IPS-20b (cell line): Measurements from ENCODE around the gene ZNF620.

Experiments
- H3K27ac ChIP-seq: one replicate; pipeline ENCODE4 v1.5.1; 2013; ENCODE audit warnings: low read length
- H3K27me3 ChIP-seq: 2 replicates; pipeline ENCODE4 v1.6.1; 2013; ENCODE audit warnings: mild to moderate bottlenecking, low read length, inconsistent platforms; ENCODE audit not compliant: insufficient read depth
- H3K36me3 ChIP-seq: 2 replicates; pipeline ENCODE4 v1.6.1; 2013; ENCODE audit warnings: low read depth, mild to moderate bottlenecking, inconsistent platforms, low read length, moderate library complexity; ENCODE audit not compliant: insufficient read depth
- H3K4me1 ChIP-seq: 2 replicates; pipeline ENCODE4 v1.6.1; 2013; ENCODE audit warnings: mild to moderate bottlenecking, control low read depth, inconsistent platforms, low read length, moderate library complexity; ENCODE audit not compliant: insufficient read depth
- H3K4me3 ChIP-seq: 2 replicates; pipeline ENCODE4 v1.5.1; 2013; ENCODE audit warnings: mild to moderate bottlenecking, low read length, inconsistent platforms
- H3K9ac ChIP-seq: 2 replicates; pipeline ENCODE4 v1.6.1; 2013; ENCODE audit warnings: low read depth, mild to moderate bottlenecking, inconsistent platforms, low read length, moderate library complexity
- H3K9me3 ChIP-seq: 2 replicates; pipeline ENCODE4 v1.6.1; 2013; ENCODE audit warnings: mild to moderate bottlenecking, low read depth, low read length, inconsistent platforms; ENCODE audit not compliant: insufficient read depth

The ZNF620 gene

DNA sequence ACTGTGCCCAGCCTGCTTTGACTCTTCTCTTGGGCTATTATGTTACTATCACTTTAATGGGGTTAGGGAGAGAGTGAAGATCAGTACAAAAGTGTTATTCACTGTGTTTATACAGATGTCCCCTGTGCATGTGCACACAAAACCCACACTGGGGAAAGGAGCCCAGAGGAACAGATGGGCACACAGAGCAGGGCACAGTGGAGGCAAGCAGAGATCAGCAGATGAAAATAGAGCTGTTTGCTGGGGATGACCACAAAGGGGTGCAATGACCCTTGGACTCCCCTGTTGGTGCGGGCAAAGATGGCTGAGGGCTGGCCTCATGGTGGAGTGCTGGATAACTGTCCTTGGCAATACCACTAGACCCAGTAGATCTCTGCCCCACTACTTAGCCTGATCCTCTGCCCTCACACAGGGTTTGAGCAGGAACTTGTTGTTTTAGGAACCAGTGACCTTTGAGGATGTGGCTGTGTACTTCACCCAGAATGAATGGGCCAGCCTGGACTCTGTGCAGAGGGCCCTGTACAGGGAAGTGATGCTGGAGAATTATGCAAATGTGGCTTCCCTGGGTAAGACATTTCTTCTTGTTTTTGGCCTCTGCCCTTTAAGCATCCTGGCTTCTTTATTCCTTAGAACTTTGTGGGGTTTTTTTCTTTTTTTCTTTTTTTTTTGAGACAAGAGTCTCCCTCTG is 5.3 kb downstream of the ZNF620 start:
- Histone ChIP-seq H3K27ac (no peak overlapping the region), H3K4me1 (0 out of 2 replicates have a peak, but pooled peaks cover 4% of the 10 kb centered on the region), H3K9me3 (no peaks in the 10 kb centered on the region), H3K9ac (no peak overlapping the region), H3K4me3 (no peak overlapping the region), H3K36me3 (peaks cover 66% of the 10 kb centered on the region), H3K27me3 (no peaks in the 10 kb centered on the region)

GRCh38 chr3:40516201-40516600 is 10.4 kb downstream of the ZNF620 start:
- no peaks in the 10 kb centered on the region for H3K4me1 ChIP-seq
- peaks cover 60% of the 10 kb centered on the region for H3K36me3 ChIP-seq
- H3K27ac ChIP-seq, result no peak overlapping the region
- no peak overlapping the region for H3K9ac ChIP-seq
- no peaks in the 10 kb centered on the region for H3K9me3 ChIP-seq
- no peak overlapping the region for H3K4me3 ChIP-seq
- H3K27me3 ChIP-seq, result no peaks in the 10 kb centered on the region

DNA sequence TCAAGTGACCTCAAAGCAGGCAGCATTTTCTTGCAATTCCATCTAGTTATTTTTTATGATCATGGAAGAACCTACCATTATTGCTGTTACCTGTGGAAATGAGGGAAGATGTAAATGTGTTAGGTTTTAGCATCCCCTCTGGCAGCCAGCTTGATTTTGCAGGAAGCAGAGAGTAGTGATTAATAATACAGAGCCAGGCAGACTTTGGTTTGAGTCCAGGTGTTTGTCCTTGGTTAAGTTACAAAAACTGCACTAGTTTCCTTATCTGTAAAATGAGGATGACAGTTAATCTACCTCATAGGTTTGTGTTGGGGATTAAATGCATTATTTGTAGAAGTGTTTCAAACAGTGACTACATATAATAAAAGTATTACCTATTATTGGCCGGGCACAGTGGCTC is 12.2 kb downstream of the ZNF620 start:
- Histone ChIP-seq H3K4me1 (no peaks in the 10 kb centered on the region), H3K9ac (no peak overlapping the region), H3K9me3 (no peaks in the 10 kb centered on the region), H3K36me3 (peaks cover 44% of the 10 kb centered on the region), H3K4me3 (no peak overlapping the region), H3K27ac (no peak overlapping the region), H3K27me3 (no peaks in the 10 kb centered on the region)

- Histone ChIP-seq H3K27me3 (no peaks in the 10 kb centered on the region), H3K9me3 (no peaks in the 10 kb centered on the region), H3K27ac (no peak overlapping the region), H3K4me3 (no peak overlapping the region), H3K4me1 (no peaks in the 10 kb centered on the region), H3K36me3 (peaks cover 44% of the 10 kb centered on the region), H3K9ac (no peak overlapping the region)
Measured at GRCh38 chr3:40518848-40519247, 13.0 kb downstream of the ZNF620 start.

DNA sequence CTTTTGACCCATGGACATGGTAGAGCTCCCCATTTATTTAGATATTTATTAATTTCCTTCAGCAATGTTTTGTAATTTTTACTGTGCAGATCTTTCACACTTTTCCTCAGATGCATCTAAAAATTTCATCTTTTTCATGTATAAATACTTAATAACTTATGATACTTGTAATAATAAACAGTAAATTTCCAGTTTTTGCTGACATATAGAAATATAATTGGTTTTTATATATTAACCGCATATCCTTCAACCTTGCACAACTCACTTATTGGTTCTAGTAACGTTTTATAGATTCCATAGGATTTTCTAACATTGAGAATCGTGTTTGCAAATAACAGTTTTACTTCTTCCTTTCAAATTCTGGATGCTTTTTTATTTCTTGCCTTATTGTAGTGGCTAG is 15.4 kb downstream of the ZNF620 start:
- no peaks in the 10 kb centered on the region for H3K9me3 ChIP-seq
- no peak overlapping the region for H3K9ac ChIP-seq
- H3K4me3 ChIP-seq, result no peak overlapping the region
- peaks cover 21% of the 10 kb centered on the region for H3K36me3 ChIP-seq
- H3K27me3 ChIP-seq, result no peaks in the 10 kb centered on the region
- H3K27ac ChIP-seq, result no peak overlapping the region
- peaks cover 3% of the 10 kb centered on the region; the same call in 1 of the 2 replicates for H3K4me1 ChIP-seq

- H3K36me3 ChIP-seq, result peaks cover 14% of the 10 kb centered on the region
- peak overlapping the region; percentile 95 for H3K4me3 ChIP-seq
- H3K9ac ChIP-seq, result peak overlapping the region; percentile 94; the same call in 1 of the 2 replicates
- no peak overlapping the region for H3K27ac ChIP-seq
- no peaks in the 10 kb centered on the region for H3K27me3 ChIP-seq
- no peaks in the 10 kb centered on the region for H3K9me3 ChIP-seq
- H3K4me1 ChIP-seq, result peaks cover 3% of the 10 kb centered on the region; the same call in 1 of the 2 replicates
Measured at GRCh38 chr3:40523781-40524180, 17.9 kb downstream of the ZNF620 start.

DNA sequence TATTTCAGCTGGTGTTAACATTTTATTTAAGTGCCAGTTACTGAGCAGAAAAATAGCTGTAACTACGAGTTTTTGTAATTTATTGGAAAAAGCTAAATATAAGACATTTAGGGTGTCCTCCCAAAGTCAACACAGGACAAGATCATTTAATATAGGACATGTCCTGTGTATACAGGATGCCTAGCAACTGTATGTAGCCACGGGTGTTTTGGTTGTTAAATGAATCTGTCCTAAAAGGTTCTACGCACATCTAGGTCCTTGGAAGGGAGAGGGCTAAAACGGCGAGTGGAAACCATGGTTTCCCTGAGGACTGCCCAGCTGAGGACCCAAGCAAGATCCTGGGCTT is 18.4 kb downstream of the ZNF620 start:
- Histone ChIP-seq H3K36me3 (peaks cover 18% of the 10 kb centered on the region), H3K9ac (peak overlapping the region; percentile 94), H3K4me1 (peaks cover 3% of the 10 kb centered on the region; the same call in 1 of the 2 replicates), H3K27ac (peak overlapping the region; percentile 8), H3K4me3 (peak overlapping the region; percentile 95), H3K9me3 (no peaks in the 10 kb centered on the region), H3K27me3 (no peaks in the 10 kb centered on the region)

- peak within 1 kb of the TSS; percentile 94 for H3K9ac ChIP-seq
- H3K27ac ChIP-seq, result peak within 1 kb of the TSS; percentile 43
- H3K9me3 ChIP-seq, result no peaks in the 10 kb centered on the region
- peaks cover 3% of the 10 kb centered on the region; the same call in 1 of the 2 replicates for H3K4me1 ChIP-seq
- H3K4me3 ChIP-seq, result peak within 1 kb of the TSS; percentile 95
- no peaks in the 10 kb centered on the region for H3K27me3 ChIP-seq
- peaks cover 22% of the 10 kb centered on the region for H3K36me3 ChIP-seq
Measured at GRCh38 chr3:40524568-40525285, 18.9 kb downstream of the ZNF620 start, which contains the start of gene ZNF621. Gene ZNF621 (plus strand): TSS chr3:40524960. CDS start chr3:40525841, 881 bp downstream.

DNA sequence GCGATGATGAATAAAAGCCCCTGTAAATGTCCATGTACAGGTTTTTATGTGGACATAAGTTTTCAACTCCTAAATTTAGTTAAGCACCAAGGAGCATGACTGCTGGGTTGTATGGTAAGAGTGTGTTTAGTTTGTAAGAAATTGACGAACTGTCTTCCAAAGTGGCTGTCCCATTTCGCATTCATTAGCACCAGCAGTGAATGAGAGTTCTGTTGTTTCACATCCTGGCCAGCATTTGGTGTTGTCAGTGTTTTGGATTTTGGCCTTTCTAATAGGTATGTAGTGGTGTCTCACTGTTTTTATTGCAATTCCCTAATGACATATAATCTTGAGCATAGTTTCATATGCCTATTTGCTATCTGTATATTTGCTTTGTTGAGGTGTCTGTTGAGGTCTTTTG is 22.6 kb downstream of the ZNF620 start:
- no peak overlapping the region for H3K4me3 ChIP-seq
- peaks cover 59% of the 10 kb centered on the region for H3K36me3 ChIP-seq
- peaks cover 3% of the 10 kb centered on the region; the same call in 1 of the 2 replicates for H3K4me1 ChIP-seq
- no peak overlapping the region for H3K27ac ChIP-seq
- 0 out of 2 replicates have a peak, but pooled peaks cover 3% of the 10 kb centered on the region for H3K9me3 ChIP-seq
- no peaks in the 10 kb centered on the region for H3K27me3 ChIP-seq
- H3K9ac ChIP-seq, result no peak overlapping the region

DNA sequence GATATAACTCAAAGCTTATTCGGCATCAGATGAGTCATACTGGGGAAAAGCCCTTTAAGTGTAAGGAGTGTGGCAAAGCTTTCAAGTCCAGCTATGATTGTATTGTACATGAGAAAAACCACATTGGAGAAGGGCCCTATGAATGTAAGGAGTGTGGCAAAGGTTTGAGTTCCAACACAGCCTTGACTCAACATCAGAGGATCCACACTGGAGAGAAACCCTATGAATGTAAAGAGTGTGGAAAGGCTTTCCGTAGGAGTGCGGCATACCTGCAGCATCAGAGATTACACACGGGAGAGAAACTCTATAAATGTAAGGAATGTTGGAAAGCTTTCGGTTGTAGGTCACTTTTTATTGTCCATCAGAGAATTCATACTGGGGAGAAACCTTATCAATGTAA is 26.4 kb downstream of the ZNF620 start:
- Histone ChIP-seq H3K27ac (no peak overlapping the region), H3K36me3 (peaks cover 88% of the 10 kb centered on the region), H3K4me1 (no peaks in the 10 kb centered on the region), H3K9ac (no peak overlapping the region), H3K27me3 (no peaks in the 10 kb centered on the region), H3K4me3 (no peak overlapping the region), H3K9me3 (0 out of 2 replicates have a peak, but pooled peaks cover 3% of the 10 kb centered on the region)

DNA sequence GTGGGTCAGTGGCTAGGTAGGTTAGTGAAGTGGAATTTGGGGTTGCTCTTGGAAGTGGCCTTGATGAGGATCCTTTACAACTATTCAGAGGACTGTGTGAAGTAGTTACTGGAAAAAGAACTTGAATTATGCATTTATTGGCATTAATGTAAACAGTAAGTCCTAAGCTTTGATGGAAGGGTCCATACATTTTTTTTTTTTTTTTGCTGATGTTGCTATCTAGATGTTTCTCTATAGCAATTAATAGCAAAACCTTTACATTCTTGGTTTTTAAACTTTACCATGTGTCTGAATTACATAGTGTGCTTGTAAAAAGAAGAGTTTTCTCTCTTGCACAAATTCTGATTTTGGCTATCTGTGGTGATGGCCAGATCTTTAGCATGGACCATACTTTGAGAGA is 28.4 kb downstream of the ZNF620 start:
- no peaks in the 10 kb centered on the region for H3K27me3 ChIP-seq
- no peak overlapping the region for H3K9ac ChIP-seq
- peaks cover 85% of the 10 kb centered on the region for H3K36me3 ChIP-seq
- no peak overlapping the region for H3K27ac ChIP-seq
- H3K4me1 ChIP-seq, result no peaks in the 10 kb centered on the region
- H3K4me3 ChIP-seq, result no peak overlapping the region
- peaks cover 10% of the 10 kb centered on the region; the same call in 1 of the 2 replicates for H3K9me3 ChIP-seq

DNA sequence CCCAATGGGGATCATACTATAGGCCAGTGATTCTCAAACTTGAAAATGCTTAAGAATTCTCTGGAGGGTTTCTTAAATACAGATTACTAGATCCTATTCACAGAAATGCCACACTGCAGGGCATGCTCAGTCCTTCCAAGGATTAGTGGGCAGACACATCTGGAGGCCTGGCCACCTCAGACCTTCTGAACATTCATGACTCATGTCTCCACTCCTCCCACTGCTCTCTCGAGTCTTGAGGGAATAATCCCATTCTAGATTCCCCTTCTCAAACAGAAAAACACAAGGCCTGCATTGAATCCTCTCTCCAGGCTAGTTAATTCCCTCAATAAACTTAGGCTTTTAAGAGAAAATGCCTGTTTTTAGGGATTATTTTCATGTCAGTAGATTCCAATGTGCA is 41.0 kb downstream of the ZNF620 start:
- Histone ChIP-seq H3K36me3 (no peaks in the 10 kb centered on the region), H3K9me3 (peaks cover 10% of the 10 kb centered on the region; the same call in 1 of the 2 replicates), H3K27me3 (no peaks in the 10 kb centered on the region), H3K9ac (no peak overlapping the region), H3K4me1 (no peaks in the 10 kb centered on the region), H3K4me3 (no peak overlapping the region), H3K27ac (no peak overlapping the region)
